ENCODE results near the gene UBALD1.

The UBALD1 gene

GRCh38 chr16:4614571-4615383 lies at the start of gene UBALD1:
Gene UBALD1 (minus strand): TSS chr16:4614888. CDS start chr16:4614797, 91 bp downstream.
- peak; percentile 76 to 77 for DNase-seq

GRCh38 chr16:4663777-4664465 lies 49.2 kb upstream of the UBALD1 start:
- DNase-seq = no peak

GRCh38 chr16:4663465-4663776 lies 48.7 kb upstream of the UBALD1 start:
- DNase-seq = no peak

- DNase-seq = no peak
Observed at GRCh38 chr16:4661661-4662060, 47.0 kb upstream of the UBALD1 start.

- peak; percentile 62 to 85 for DNase-seq
Observed at GRCh38 chr16:4660454-4661007, 45.8 kb upstream of the UBALD1 start.

- DNase-seq = no peak
Observed at GRCh38 chr16:4659363-4660353, 45.0 kb upstream of the UBALD1 start.

GRCh38 chr16:4656695-4657686 lies 42.3 kb upstream of the UBALD1 start:
- no peak for DNase-seq

- no peak for DNase-seq
Observed at GRCh38 chr16:4656221-4656620, 41.5 kb upstream of the UBALD1 start.

- no peak for DNase-seq
Observed at GRCh38 chr16:4655801-4656200, 41.1 kb upstream of the UBALD1 start.

- DNase-seq = no peak
Observed at GRCh38 chr16:4654964-4655590, 40.4 kb upstream of the UBALD1 start.

GRCh38 chr16:4654011-4654963 lies 39.6 kb upstream of the UBALD1 start:
- no peak for DNase-seq

GRCh38 chr16:4652561-4652960 lies 37.9 kb upstream of the UBALD1 start:
- DNase-seq = no peak

GRCh38 chr16:4651827-4652226 lies 37.1 kb upstream of the UBALD1 start:
- no peak for DNase-seq

- DNase-seq = peak; percentile 64 to 70
Observed at GRCh38 chr16:4650443-4651074, 35.9 kb upstream of the UBALD1 start.

GRCh38 chr16:4649744-4650442 lies 35.2 kb upstream of the UBALD1 start:
- DNase-seq = no peak

GRCh38 chr16:4648917-4649316 lies 34.2 kb upstream of the UBALD1 start:
- DNase-seq = no peak

GRCh38 chr16:4647644-4647980 lies 32.9 kb upstream of the UBALD1 start:
- DNase-seq = no peak

GRCh38 chr16:4646773-4647643 lies 32.3 kb upstream of the UBALD1 start:
- DNase-seq = no peak
